Small intestine (tissue), 7 donors: ENCODE results near the gene NOL7. TPM values are rescaled to one million over a fixed set of nuclear protein-coding genes. Genes with fewer than 3 reads are reported as not detected.

Experiments used
- DNase-seq, 2 donors: peaks; one replicate each; pipeline versions ENCODE4 v3.0.0 to v3.0.0-alpha.2; 2013
- FAIRE-seq: peaks from 2 replicates; lab custom pipeline; 2012; peaks lifted over from hg19 to GRCh38; lab: Jason Lieb, UNC
- H3K27ac ChIP-seq, 3 donors: one replicate each; pipeline ENCODE4 v1.5.1; 2013; ENCODE audit warnings: low read length in 2 of 3, mild to moderate bottlenecking in 2 of 3, control low read depth in 1 of 3, inconsistent platforms in 1 of 3, low read depth in 1 of 3, moderate library complexity in 1 of 3
- H3K27me3 ChIP-seq, 3 donors: one replicate each; pipeline ENCODE4 v1.6.1; 2013; ENCODE audit warnings: low read length in 3 of 3, inconsistent platforms in 1 of 3; ENCODE audit not compliant: control insufficient read depth in 3 of 3, insufficient read depth in 3 of 3
- H3K36me3 ChIP-seq, 3 donors: one replicate each; pipeline ENCODE4 v1.6.1; 2013; ENCODE audit warnings: low read length in 3 of 3, inconsistent platforms in 1 of 3, low read depth in 1 of 3, mild to moderate bottlenecking in 1 of 3, moderate library complexity in 1 of 3; ENCODE audit not compliant: control insufficient read depth in 3 of 3, insufficient read depth in 2 of 3
- H3K4me1 ChIP-seq, 3 donors: one replicate each; pipeline ENCODE4 v1.6.1; 2013; ENCODE audit warnings: low read length in 2 of 3, inconsistent platforms in 1 of 3, low read depth in 1 of 3, mild to moderate bottlenecking in 1 of 3, moderate library complexity in 1 of 3; ENCODE audit not compliant: control insufficient read depth in 3 of 3, insufficient read depth in 2 of 3
- H3K4me3 ChIP-seq, 3 donors: one replicate each; pipeline ENCODE4 v1.5.1; 2013; ENCODE audit warnings: low read length in 3 of 3, control low read depth in 1 of 3, inconsistent platforms in 1 of 3, low read depth in 1 of 3, mild to moderate bottlenecking in 1 of 3, moderate library complexity in 1 of 3
- H3K9me3 ChIP-seq, 2 donors: one replicate each; pipeline ENCODE4 v1.6.1; 2013; ENCODE audit warnings: low read depth in 1 of 2, low read length in 1 of 2; ENCODE audit not compliant: control insufficient read depth in 2 of 2, insufficient read depth in 1 of 2
- WGBS, 3 donors: extraction: QIAGEN DNeasy Blood & Tissue Kit; methylation state at CpG; one replicate each; pipeline ENCODE4 v1.1.7; 2013; 5-methylcytosine and 5-hydroxymethylcytosine counted together
- polyA plus RNA-seq, 4 donors: library from polyadenylated mRNA; stranded (reverse) in 3 of 4; unstranded in 1 of 4; fragments of 200-250 nt in 3 of 4; fragments of 120-200 nt in 1 of 4; gene quantifications; one replicate each; pipeline versions ENCODE4 v1.2.1 to v1.2.3, GENCODE V29; 2013
- donor health status: healthy with polysubstance abuse.
- donor health status: control.
- donor health status: control.
- donor health status: Bipolar disorder and iron deficiency.
- donor health status: healthy.

NOL7 gene
- polyA plus RNA-seq, 4 donors = 62.6 to 80.2 (median 74.2) TPM

DNA sequence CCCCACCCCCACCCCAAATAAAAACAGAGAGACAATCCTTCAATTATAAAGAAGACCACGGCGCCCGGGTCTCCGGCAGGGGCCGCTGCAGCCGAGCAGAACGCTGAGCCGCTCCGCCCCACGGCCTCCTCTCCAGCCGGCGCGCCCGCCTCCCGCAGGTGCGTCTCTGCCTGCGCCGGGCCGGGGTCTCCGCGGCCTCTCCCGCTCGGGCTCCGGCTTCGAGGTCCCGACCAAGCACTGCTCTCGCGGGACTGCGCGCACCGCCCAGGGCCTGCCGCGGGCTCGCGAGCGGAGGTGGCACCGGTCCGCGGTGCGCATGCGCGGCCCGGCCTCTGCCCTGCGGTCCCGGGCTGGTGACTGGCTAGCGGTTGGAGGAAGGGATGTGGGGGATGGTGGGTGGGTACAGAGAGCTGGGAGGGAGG is 41.0 kb upstream of the NOL7 start:
- WGBS, 3 donors = 0% methylated on average over 42 to 46 of the region's 46 CpGs
- H3K27me3 ChIP-seq = no peaks in the 10 kb centered on the region
- FAIRE-seq = no peak

DNA sequence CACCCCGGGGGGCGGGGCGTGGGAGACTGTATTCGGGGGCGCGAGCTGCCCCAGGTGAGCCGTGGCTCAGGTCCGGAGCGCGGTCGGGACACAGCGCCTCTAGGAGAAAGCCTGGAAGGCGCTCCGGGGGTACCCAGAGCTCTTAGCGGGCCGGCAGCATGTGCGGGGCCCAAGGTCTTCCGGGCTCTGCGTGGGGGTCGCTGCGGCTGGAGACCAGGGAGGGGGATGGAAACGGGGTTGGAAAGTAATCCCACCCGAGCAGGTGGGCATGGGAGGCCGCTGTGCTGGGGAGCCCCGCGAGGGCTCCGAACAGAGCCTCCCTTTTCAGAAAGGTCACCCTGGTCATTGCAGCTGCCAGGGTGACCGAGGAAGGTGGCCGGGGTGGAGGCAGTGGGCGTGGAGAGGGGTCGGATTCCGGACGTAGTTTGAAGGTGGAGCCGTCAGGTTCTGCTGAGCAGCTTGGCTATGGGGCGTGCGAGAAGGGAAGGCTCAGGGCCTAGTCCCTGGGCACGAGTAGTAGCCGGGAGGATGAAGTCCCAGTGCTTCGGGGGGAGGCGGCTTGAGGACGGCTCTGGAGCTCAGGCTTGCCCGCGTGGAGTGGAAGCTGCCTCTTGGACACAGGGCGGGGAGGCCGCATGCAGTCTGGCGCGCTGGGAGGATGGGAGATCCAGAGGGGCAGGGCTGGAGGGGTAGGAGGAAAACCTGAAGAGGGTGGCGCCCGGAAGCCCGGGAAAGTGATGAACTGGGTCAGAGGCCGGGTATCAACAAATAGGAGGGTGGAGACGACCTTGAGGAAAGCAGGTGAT is 40.4 kb upstream of the NOL7 start, which contains the start of gene SIRT5:
Gene SIRT5, plus strand, starts transcription at position 31 of the 806 bp plus-strand sequence. CDS start 9,510 bp downstream, outside the sequence.
- Histone ChIP-seq H3K4me3 (peak within 1 kb of the TSS; percentile 66 to 94 (median 75)), H3K36me3 (no peaks in the 10 kb centered on the region), H3K4me1 (peaks cover 0 to 3% (median 0%) of the 10 kb centered on the region in 3 donors), H3K9me3 (no peaks in the 10 kb centered on the region), H3K27ac (peak within 1 kb of the TSS; percentile 96 to 99 (median 98)), H3K27me3 (no peaks in the 10 kb centered on the region)
- DNase-seq (peak; percentile 93 to 94), FAIRE-seq (no peak)
- WGBS, 3 donors = 0 to 2% (median 1%) methylated on average over 39 to 52 of the region's 52 CpGs

More for the DNA sequence above, 41.0 kb upstream of the NOL7 start:
- DNase-seq = peak; percentile 97 to 99
- Histone ChIP-seq H3K4me3 (peak overlapping the region; percentile 66 to 94 (median 75)), H3K36me3 (no peaks in the 10 kb centered on the region), H3K4me1 (peaks cover 0 to 3% (median 0%) of the 10 kb centered on the region in 3 donors), H3K9me3 (no peaks in the 10 kb centered on the region), H3K27ac (peak overlapping the region; percentile 96 to 99 (median 98))

DNA sequence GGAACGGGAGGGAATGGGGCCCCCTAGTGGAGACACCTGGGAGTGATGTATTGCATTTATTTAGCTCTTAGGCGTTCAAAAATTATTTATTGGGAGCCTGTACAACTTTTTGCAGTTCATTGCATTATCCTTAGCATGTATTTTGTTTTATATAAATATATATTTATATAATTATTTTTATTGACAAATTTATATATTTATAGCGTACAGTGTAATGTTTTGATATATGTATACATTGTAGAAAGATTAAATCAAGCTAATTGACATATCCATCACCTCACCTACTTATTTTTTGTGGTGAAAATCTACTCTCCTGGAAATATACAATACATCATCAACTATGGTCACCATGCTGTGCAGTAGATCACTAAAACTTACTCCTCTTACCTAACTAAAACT is 39.8 kb upstream of the NOL7 start:
- Histone ChIP-seq H3K27ac (peak overlapping the region; percentile 96 to 99 (median 98)), H3K4me1 (peaks cover 0 to 3% (median 0%) of the 10 kb centered on the region in 3 donors), H3K9me3 (no peaks in the 10 kb centered on the region), H3K27me3 (no peaks in the 10 kb centered on the region), H3K36me3 (peaks cover 0 to 2% (median 0%) of the 10 kb centered on the region in 3 donors), H3K4me3 (peak overlapping the region in 2 of 3 donors; percentile 66 to 94)
- WGBS, 3 donors = 24 to 29% (median 29%) methylated on average over 3 of the region's 3 CpGs
- DNase-seq (no peak), FAIRE-seq (no peak)

DNA sequence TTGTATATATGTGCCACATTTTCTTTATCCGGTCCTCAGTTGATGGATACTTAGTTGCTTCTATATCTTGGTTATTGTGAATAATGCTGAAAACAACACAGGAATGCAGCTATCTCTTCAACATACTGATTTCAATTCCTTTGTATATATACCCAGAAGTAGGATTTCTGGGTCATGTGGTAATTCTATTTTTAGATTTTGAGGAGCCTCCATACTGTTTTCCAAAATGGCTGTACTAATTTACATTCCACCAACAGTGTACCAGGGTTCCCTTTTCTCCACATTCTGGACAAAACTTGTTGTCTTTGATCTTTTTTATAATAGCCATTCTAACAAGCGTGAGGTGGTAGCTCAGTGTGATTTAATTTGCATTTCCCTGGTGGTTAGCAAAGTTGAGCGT is 39.1 kb upstream of the NOL7 start:
- peaks cover 0 to 7% (median 0%) of the 10 kb centered on the region in 3 donors for H3K36me3 ChIP-seq
- no peaks in the 10 kb centered on the region for H3K27me3 ChIP-seq
- no peak overlapping the region for H3K27ac ChIP-seq
- no peak overlapping the region for H3K4me3 ChIP-seq
- H3K4me1 ChIP-seq = peaks cover 0 to 3% (median 0%) of the 10 kb centered on the region in 3 donors
- no peak for FAIRE-seq
- DNase-seq = no peak
- WGBS, 3 donors = 90 to 95% (median 93%) methylated on average over 3 of the region's 3 CpGs
- no peaks in the 10 kb centered on the region for H3K9me3 ChIP-seq

DNA sequence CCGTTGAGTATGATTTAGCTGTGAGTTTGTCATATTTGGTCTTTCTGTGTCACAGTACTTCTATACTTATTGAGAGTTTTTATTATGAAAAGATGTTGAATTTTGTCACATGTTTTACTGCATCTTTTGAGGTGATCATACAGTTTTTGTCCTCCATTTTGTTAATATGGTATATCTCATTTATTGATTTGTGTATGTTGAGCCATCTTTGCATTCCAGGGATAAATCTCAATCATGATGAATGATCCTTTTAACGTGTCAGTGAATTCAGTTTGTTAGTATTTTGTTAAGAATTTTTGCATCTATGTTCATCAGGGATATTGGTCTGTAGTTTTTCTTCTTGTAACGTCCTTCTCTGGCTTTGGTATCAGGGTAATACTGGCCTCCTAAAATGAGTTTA is 37.2 kb upstream of the NOL7 start:
- Histone ChIP-seq H3K9me3 (no peaks in the 10 kb centered on the region), H3K27ac (no peak overlapping the region), H3K36me3 (peaks cover 0 to 9% (median 0%) of the 10 kb centered on the region in 3 donors), H3K27me3 (no peaks in the 10 kb centered on the region), H3K4me3 (no peak overlapping the region), H3K4me1 (peaks cover 0 to 3% (median 0%) of the 10 kb centered on the region in 3 donors)
- DNase-seq (no peak), FAIRE-seq (no peak)
- 94 to 97% (median 95%) methylated on average over 3 of the region's 3 CpGs for WGBS, 3 donors

DNA sequence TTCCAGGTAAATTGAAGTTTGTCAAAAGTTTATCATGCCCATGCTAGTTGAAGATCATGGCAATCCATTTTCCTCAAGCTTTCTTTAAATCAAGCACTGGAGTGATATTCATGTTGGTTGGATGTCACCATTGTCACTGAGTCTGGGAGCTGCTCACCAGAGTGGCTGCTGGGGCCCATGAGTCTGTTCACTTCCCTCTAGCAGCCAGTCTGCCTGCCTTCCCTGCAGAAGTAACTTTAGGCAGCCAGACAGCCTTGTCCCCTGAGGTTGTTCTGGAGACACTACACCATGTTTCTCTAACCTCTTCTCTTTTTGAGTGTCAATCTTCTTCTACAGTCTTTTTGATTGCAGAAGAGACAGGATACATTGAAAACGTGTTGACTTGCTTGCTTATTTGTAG is 35.2 kb upstream of the NOL7 start:
- Histone ChIP-seq H3K27me3 (no peaks in the 10 kb centered on the region), H3K27ac (no peak overlapping the region), H3K4me3 (no peak overlapping the region), H3K4me1 (no peaks in the 10 kb centered on the region), H3K9me3 (no peaks in the 10 kb centered on the region), H3K36me3 (peaks cover 0 to 16% (median 0%) of the 10 kb centered on the region in 3 donors)
- DNase-seq (no peak), FAIRE-seq (no peak)
- WGBS, 3 donors = 67 to 77% (median 76%) methylated on average over 1 of the region's 1 CpG

DNA sequence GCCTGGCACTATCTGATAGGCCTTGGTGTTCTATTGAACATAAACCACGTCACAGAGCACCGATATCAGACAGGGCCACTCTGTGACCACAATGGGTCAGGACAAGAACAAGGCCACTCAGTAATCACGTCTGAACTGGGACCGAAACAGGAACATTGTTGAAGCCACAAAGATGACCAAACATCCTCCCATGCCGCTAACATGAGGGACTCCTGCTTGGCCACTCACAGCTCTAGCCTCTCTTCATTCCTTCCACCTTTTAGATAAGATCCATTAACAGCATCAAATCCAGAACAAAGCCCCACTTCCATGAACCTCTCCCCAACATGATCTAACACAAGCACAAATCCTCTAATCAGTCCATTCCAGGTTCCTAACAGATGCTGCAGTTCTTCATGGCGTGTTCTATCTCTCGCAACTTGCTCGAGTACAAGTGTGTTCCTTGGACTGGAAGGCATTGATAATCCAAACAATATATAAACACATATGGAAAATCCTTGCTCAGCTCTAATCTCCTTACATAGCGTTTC is 33.4 kb upstream of the NOL7 start:
- Histone ChIP-seq H3K4me3 (no peak overlapping the region), H3K27ac (no peak overlapping the region), H3K27me3 (no peaks in the 10 kb centered on the region), H3K4me1 (no peaks in the 10 kb centered on the region), H3K9me3 (no peaks in the 10 kb centered on the region), H3K36me3 (peaks cover 0 to 19% (median 0%) of the 10 kb centered on the region in 3 donors)
- DNase-seq (no peak), FAIRE-seq (no peak)
- WGBS, 3 donors = 90 to 92% (median 90%) methylated on average over 9 of the region's 9 CpGs

DNA sequence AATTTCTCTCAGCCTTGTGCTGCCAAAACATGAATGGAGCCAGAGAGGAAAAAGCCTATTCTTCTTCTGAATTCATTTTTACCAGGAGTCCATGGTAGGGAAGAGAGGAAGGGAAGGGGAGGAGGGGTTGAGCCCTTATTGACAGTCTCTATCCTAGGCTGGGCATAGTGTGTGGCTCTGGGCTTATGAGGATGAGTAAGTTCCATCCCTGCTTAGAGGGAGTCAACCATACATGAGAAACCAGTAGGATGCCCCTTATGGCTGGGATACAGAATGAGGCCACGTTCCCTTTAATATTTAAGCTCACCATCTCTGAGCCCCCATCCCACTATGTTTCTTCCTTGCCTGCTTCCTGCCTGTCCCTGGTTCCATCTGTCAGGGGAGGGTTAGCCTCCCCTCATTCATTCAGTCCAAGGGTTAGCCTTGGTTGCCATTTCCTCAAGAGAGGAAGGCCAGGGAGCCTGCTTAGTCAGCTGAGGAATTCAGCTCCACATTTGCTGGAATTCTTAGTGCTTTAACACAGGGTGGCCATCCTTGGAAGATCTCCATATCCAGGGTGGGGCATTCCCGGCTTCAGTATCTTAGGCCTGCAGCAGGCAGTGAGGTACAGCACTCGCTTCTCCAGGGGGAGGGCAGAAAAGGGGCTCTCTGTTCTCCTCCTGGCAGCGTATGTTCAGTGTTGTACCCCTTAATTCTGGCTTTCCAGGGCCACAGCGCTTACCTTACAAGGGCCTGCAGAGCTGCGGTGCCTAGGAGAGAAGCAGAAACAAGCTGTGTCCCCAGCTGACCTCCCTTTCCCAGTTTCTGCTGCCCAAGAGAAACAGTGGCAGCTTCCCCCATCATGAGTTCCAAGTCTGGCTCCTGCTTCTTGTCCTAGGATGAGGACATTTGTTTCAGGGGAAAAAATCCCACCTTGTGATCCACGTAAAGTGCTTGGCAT is 28.3 kb upstream of the NOL7 start:
- Histone ChIP-seq H3K4me1 (no peaks in the 10 kb centered on the region), H3K4me3 (no peak overlapping the region), H3K27me3 (no peaks in the 10 kb centered on the region), H3K9me3 (no peaks in the 10 kb centered on the region), H3K36me3 (peaks cover 6 to 38% (median 7%) of the 10 kb centered on the region in 3 donors), H3K27ac (no peak overlapping the region)
- 92 to 98% (median 97%) methylated on average over 7 of the region's 7 CpGs for WGBS, 3 donors
- FAIRE-seq (no peak), DNase-seq (no peak)
